ENCODE results near the gene COQ10A. TPM values are rescaled to one million over a fixed set of nuclear protein-coding genes. Genes with fewer than 3 reads are reported as not detected.
"Not testable (repeated sequence)": the region's sequence is repeated elsewhere in the genome, so short reads cannot be mapped to it uniquely, and the experiment has no call there.

Gene COQ10A
- total RNA-seq, 1 donor from 2014 or later = 12.0 TPM

DNA sequence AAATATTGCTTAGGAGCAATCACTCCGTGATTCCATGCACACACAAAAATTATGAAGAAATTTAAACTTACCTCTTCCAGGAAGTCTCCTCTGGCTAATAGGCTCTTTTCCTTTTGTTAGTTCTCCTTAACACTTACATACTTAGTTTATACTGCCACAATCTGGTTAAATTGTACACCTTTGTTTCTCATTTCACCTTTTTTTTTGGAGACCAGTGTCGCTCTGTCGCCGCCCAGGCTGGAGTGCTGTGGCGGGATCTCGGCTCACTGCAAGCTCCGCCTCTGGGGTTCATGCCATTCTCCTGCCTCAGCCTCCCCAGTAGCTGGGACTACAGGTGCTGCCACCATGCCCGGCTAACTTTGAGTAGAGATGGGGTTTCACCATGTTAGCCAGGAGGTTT, 6.4 kb upstream of the COQ10A start:
- no peaks in the 10 kb centered on the region for H3K27me3 ChIP-seq
- no peak overlapping the region for H3K4me3 ChIP-seq
- peaks cover 16% of the 10 kb centered on the region for H3K36me3 ChIP-seq
- ATAC-seq (no peak), DNase-seq (no peak)
- H3K27ac ChIP-seq = no peak overlapping the region
- intact Hi-C loops (cut with DNase I) = no loop called here
- TF ChIP-seq, protein P1, sequence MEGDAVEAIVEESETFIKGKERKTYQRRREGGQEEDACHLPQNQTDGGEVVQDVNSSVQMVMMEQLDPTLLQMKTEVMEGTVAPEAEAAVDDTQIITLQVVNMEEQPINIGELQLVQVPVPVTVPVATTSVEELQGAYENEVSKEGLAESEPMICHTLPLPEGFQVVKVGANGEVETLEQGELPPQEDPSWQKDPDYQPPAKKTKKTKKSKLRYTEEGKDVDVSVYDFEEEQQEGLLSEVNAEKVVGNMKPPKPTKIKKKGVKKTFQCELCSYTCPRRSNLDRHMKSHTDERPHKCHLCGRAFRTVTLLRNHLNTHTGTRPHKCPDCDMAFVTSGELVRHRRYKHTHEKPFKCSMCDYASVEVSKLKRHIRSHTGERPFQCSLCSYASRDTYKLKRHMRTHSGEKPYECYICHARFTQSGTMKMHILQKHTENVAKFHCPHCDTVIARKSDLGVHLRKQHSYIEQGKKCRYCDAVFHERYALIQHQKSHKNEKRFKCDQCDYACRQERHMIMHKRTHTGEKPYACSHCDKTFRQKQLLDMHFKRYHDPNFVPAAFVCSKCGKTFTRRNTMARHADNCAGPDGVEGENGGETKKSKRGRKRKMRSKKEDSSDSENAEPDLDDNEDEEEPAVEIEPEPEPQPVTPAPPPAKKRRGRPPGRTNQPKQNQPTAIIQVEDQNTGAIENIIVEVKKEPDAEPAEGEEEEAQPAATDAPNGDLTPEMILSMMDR (IDR thresholded peaks at IDR 0.05) = no peak
- H3K9me3 ChIP-seq = no peaks in the 10 kb centered on the region
- peaks cover 18% of the 10 kb centered on the region for H3K4me1 ChIP-seq

DNA sequence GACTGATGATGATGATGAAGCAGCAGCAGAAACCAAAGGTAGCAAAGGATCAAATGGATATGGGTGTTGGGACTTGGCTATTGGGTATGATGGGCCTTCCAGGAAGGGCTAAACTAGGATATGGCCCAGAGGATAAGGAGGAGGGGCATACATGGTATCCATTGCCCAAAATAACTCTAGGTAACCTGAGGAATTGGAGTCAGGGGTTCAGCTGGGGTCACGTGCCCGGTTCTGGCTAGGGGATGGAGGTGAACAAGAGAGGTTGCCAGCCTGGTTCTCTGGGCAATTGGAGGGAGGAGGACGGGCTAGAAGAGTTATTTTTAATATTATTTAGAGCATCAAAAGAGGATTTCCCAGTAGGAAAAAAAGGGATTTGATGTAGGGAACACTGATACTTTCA, 5.8 kb upstream of the COQ10A start:
- TF ChIP-seq, protein P1 (IDR thresholded peaks at IDR 0.05) = no peak
- Histone ChIP-seq H3K27ac (no peak overlapping the region), H3K4me3 (no peak overlapping the region), H3K4me1 (peaks cover 22% of the 10 kb centered on the region), H3K27me3 (no peaks in the 10 kb centered on the region), H3K9me3 (no peaks in the 10 kb centered on the region), H3K36me3 (peaks cover 11% of the 10 kb centered on the region)
- intact Hi-C loops (cut with DNase I) = no loop called here
- ATAC-seq = no peak
- DNase-seq = no peak

DNA sequence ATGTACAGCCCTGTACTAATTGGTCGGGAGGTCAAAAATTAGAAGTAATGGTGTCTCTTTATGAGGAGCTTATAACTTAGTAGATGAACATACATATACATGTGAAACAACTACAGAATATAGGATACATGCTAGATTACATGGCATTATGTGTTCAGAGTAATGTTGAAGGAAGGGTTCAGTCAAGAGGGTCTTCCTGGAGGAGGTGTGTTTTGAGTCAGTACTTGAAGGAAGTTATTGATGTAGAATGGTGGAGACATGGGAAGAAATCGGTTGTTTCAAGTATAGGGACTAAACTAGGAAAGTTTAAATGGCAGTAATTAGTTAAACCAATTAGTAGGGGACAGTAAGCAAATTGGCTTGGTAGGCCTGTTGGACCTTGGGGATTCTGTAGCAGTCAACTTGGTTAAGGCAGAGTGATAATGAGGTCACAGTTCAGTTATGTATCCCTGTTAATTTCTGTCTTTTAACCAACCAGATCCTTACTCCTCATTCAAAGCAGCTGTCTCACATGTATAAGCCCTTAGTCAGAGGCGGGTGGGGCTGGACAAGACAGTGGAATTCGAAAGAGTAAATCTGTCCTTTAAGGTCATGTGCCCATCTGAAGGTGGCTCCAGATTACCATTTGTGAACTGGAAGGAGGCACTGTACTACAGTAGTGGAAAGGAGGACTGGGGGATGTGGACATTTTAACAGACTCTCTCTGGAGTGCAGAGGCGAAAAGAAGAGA, 5.1 kb upstream of the COQ10A start:
- Histone ChIP-seq H3K4me1 (peaks cover 24% of the 10 kb centered on the region), H3K4me3 (no peak overlapping the region), H3K9me3 (no peaks in the 10 kb centered on the region), H3K27ac (no peak overlapping the region), H3K27me3 (no peaks in the 10 kb centered on the region), H3K36me3 (peaks cover 3% of the 10 kb centered on the region)
- DNase-seq = no peak
- ATAC-seq = no peak
- TF ChIP-seq, protein P1 (IDR thresholded peaks at IDR 0.05) = no peak
- intact Hi-C loops (cut with DNase I) = no loop called here

DNA sequence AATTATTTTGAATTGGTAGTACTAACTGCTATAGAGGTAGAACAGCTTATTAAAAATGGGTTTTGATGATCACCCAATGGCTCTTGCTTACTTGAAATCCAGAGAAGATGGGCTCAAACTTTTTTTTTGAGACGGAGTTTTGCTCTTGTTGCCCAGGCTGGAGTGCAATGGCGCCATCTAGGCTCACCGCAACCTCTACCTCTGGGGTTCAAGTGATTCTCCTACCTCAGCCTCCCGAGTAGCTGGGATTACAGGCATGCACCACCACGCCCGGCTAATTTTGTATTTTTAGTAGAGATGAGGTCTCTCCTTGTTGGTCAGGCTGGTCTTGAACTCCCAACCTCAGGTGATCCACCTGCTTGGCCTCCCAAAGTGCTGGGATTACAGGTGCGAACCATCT, 3.8 kb upstream of the COQ10A start:
- H3K4me1 ChIP-seq = peaks cover 21% of the 10 kb centered on the region
- ATAC-seq; H3K4me3 ChIP-seq; H3K27ac ChIP-seq; H3K9me3 ChIP-seq; H3K36me3 ChIP-seq; DNase-seq; intact Hi-C loops (cut with DNase I); H3K27me3 ChIP-seq: not testable (repeated sequence)

DNA sequence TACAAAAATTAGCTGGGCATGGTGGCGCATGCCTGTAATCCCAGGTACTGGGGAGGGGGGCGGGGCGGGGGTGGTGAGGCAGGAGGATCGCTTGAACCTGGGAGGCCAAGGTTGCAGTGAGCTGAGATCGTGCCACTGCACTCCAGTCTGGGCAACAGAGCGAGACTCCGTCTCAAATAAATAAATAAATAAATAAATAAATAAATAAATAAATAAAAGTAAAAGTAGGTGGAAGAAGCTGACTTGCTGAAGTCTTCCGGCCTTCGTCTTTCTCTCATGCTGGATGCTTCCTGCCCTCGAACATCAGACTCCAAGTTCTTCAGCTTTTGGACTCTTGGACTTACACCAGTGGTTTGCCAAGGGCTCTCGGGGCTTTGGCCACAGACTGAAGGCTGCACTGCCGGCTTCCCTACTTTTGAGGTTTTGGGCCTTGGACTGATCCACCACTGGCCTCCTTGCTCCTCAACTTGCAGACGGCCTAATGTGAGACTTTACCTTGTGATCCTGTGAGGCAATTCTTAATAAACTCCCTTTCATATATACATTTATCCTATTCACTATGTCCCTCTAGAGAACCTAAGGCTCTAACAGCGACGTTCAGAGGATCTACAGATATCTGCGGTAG, 562 bp upstream of the COQ10A start:
- H3K36me3 ChIP-seq = peaks cover 13% of the 10 kb centered on the region
- H3K4me3 ChIP-seq = peak overlapping the region; percentile 78
- intact Hi-C loops (cut with DNase I); H3K27me3 ChIP-seq; H3K9me3 ChIP-seq; DNase-seq; ATAC-seq: not testable (repeated sequence)
- peaks cover 15% of the 10 kb centered on the region for H3K4me1 ChIP-seq
- H3K27ac ChIP-seq = peak overlapping the region; percentile 93

DNA sequence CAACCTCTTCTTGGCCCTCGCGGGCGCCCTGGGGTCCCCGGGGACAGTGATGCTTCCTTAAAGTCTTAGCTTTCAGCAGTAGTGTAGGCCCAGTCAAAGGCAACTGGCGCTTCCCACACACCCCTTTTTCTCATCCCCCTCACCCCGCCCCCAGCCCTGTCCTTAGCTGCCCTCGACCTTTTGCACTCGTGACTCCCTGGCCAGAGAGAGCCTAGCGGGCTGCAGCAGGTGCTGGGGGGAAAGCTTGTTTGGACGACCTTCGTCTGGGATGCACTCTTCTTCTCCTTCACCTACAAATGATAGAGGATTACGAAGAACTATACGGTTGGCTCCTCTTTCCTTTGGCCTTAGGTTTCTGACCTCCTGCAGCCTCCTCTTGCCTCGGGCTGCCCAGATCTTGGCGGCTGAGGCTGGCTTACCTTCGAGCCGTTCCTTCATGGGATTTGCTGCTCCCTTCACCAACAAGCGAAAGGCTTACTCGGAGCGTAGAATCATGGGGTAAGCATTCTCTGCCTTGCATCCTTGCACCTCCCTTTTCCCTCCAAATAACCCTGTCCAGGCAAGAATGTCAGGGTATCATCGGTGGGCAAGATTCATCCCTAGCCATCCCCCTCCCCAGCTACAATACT, 815 bp downstream of the COQ10A start:
- peaks cover 25% of the 10 kb centered on the region for H3K36me3 ChIP-seq
- no peaks in the 10 kb centered on the region for H3K9me3 ChIP-seq
- no peaks in the 10 kb centered on the region for H3K27me3 ChIP-seq
- intact Hi-C loops (cut with DNase I) = no loop called here
- ATAC-seq (peak; percentile 4), DNase-seq (peak; percentile 30)
- H3K4me3 ChIP-seq = peak overlapping the region; percentile 78
- H3K4me1 ChIP-seq = peaks cover 15% of the 10 kb centered on the region
- TF ChIP-seq, protein P1 (IDR thresholded peaks at IDR 0.05) = no peak
- peak overlapping the region; percentile 93 for H3K27ac ChIP-seq

Data from upper lobe of right lung (tissue), 1 donor.